Measurements from ENCODE around the gene GNPNAT1.

Gene GNPNAT1

GRCh38 chr14:52825085-52825484, 33.7 kb upstream of the GNPNAT1 start:
- no peaks in the 10 kb centered on the region for H3K9me3 ChIP-seq (ENCODE audit: low read length)
- H3F3A ChIP-seq (ENCODE audit: insufficient read depth, low read length) = no peaks in the 10 kb centered on the region
- H3K4me2 ChIP-seq (ENCODE audit: low read length) = no peak overlapping the region
- no peak for TF ChIP-seq EZH2 (IDR thresholded peaks at IDR 0.05; ENCODE audit: borderline replicate concordance, low read length)
- no peaks in the 10 kb centered on the region for H3K4me1 ChIP-seq (ENCODE audit: insufficient read depth, low read length, severe bottlenecking)
- no peak overlapping the region for H3K4me3 ChIP-seq (ENCODE audit: low read depth, low read length, poor library complexity, severe bottlenecking)
- H4K20me1 ChIP-seq (ENCODE audit: insufficient read depth, low read length) = no peaks in the 10 kb centered on the region
- no peaks in the 10 kb centered on the region for H3K36me3 ChIP-seq (ENCODE audit: insufficient read depth, low read length)
- H2AFZ ChIP-seq (ENCODE audit: low read length) = no peak overlapping the region
- no peaks in the 10 kb centered on the region for H3K27me3 ChIP-seq (ENCODE audit: insufficient read depth, low read length)
- no peak overlapping the region for H3K27ac ChIP-seq (ENCODE audit: low read depth, low read length, poor library complexity, severe bottlenecking)
- no peaks in the 10 kb centered on the region for H3K79me2 ChIP-seq (ENCODE audit: insufficient read depth, low read length)
- no peak overlapping the region for H3K9ac ChIP-seq (ENCODE audit: low read length)
- no peaks in the 10 kb centered on the region for H3K9me2 ChIP-seq (ENCODE audit: low read depth, low read length)

- H3K27me3 ChIP-seq (ENCODE audit: insufficient read depth, low read length) = no peaks in the 10 kb centered on the region
- H3K27ac ChIP-seq (ENCODE audit: low read depth, low read length, poor library complexity, severe bottlenecking) = no peak overlapping the region
- H3K9me3 ChIP-seq (ENCODE audit: low read length) = no peaks in the 10 kb centered on the region
- no peaks in the 10 kb centered on the region for H3F3A ChIP-seq (ENCODE audit: insufficient read depth, low read length)
- H4K20me1 ChIP-seq (ENCODE audit: insufficient read depth, low read length) = no peaks in the 10 kb centered on the region
- H3K79me2 ChIP-seq (ENCODE audit: insufficient read depth, low read length) = no peaks in the 10 kb centered on the region
- TF ChIP-seq EZH2 (IDR thresholded peaks at IDR 0.05; ENCODE audit: borderline replicate concordance, low read length) = no peak
- no peak for TF ChIP-seq CTCF (IDR thresholded peaks at IDR 0.05; ENCODE audit: low read length)
- H3K9me2 ChIP-seq (ENCODE audit: low read depth, low read length) = no peaks in the 10 kb centered on the region
- H3K4me2 ChIP-seq (ENCODE audit: low read length) = no peak overlapping the region
- H3K9ac ChIP-seq (ENCODE audit: low read length) = no peak overlapping the region
- no peaks in the 10 kb centered on the region for H3K4me1 ChIP-seq (ENCODE audit: insufficient read depth, low read length, severe bottlenecking)
- no peak overlapping the region for H3K4me3 ChIP-seq (ENCODE audit: low read depth, low read length, poor library complexity, severe bottlenecking)
- no peak overlapping the region for H2AFZ ChIP-seq (ENCODE audit: low read length)
- H3K36me3 ChIP-seq (ENCODE audit: insufficient read depth, low read length) = no peaks in the 10 kb centered on the region
These were observed 33.1 kb upstream of the GNPNAT1 start for GRCh38 chr14:52824462-52824861.

- Histone ChIP-seq H3K4me3 (ENCODE audit: low read depth, low read length, poor library complexity, severe bottlenecking) (no peak overlapping the region), H3F3A (ENCODE audit: insufficient read depth, low read length) (no peaks in the 10 kb centered on the region), H4K20me1 (ENCODE audit: insufficient read depth, low read length) (no peaks in the 10 kb centered on the region), H3K4me1 (ENCODE audit: insufficient read depth, low read length, severe bottlenecking) (no peaks in the 10 kb centered on the region), H3K9ac (ENCODE audit: low read length) (no peak overlapping the region), H3K36me3 (ENCODE audit: insufficient read depth, low read length) (no peaks in the 10 kb centered on the region), H3K9me3 (ENCODE audit: low read length) (no peaks in the 10 kb centered on the region), H3K79me2 (ENCODE audit: insufficient read depth, low read length) (no peaks in the 10 kb centered on the region), H2AFZ (ENCODE audit: low read length) (no peak overlapping the region), H3K27me3 (ENCODE audit: insufficient read depth, low read length) (no peaks in the 10 kb centered on the region), H3K27ac (ENCODE audit: low read depth, low read length, poor library complexity, severe bottlenecking) (no peak overlapping the region), H3K4me2 (ENCODE audit: low read length) (no peak overlapping the region), H3K9me2 (ENCODE audit: low read depth, low read length) (no peaks in the 10 kb centered on the region)
- TF ChIP-seq EZH2 (IDR thresholded peaks at IDR 0.05; ENCODE audit: borderline replicate concordance, low read length) (no peak), CTCF (IDR thresholded peaks at IDR 0.05; ENCODE audit: low read length) (no peak)
These were observed 30.4 kb upstream of the GNPNAT1 start for GRCh38 chr14:52821805-52822250.

GRCh38 chr14:52808101-52808500, 16.7 kb upstream of the GNPNAT1 start:
- Histone ChIP-seq H4K20me1 (ENCODE audit: insufficient read depth, low read length) (no peaks in the 10 kb centered on the region), H2AFZ (ENCODE audit: low read length) (no peak overlapping the region), H3K27ac (ENCODE audit: low read depth, low read length, poor library complexity, severe bottlenecking) (no peak overlapping the region), H3K4me2 (ENCODE audit: low read length) (no peak overlapping the region), H3K9ac (ENCODE audit: low read length) (no peak overlapping the region), H3K4me3 (ENCODE audit: low read depth, low read length, poor library complexity, severe bottlenecking) (no peak overlapping the region), H3K9me2 (ENCODE audit: low read depth, low read length) (no peaks in the 10 kb centered on the region), H3K9me3 (ENCODE audit: low read length) (no peaks in the 10 kb centered on the region), H3K36me3 (ENCODE audit: insufficient read depth, low read length) (no peaks in the 10 kb centered on the region), H3K79me2 (ENCODE audit: insufficient read depth, low read length) (no peaks in the 10 kb centered on the region), H3K4me1 (ENCODE audit: insufficient read depth, low read length, severe bottlenecking) (no peaks in the 10 kb centered on the region), H3K27me3 (ENCODE audit: insufficient read depth, low read length) (no peaks in the 10 kb centered on the region), H3F3A (ENCODE audit: insufficient read depth, low read length) (no peaks in the 10 kb centered on the region)
- TF ChIP-seq EZH2 (IDR thresholded peaks at IDR 0.05; ENCODE audit: borderline replicate concordance, low read length) (no peak), CTCF (IDR thresholded peaks at IDR 0.05; ENCODE audit: low read length) (no peak)
